ENCODE measurements around the gene NSUN4.
"Not testable (repeated sequence)": the region's sequence is repeated elsewhere in the genome, so short reads cannot be mapped to it uniquely, and the experiment has no call there.

Gene NSUN4

GRCh38 chr1:46340404-46341221 is at the start of gene NSUN4:
Gene NSUN4 (plus strand): TSS chr1:46340807. CDS start chr1:46340827, 20 bp downstream.
- peak; percentile 22 to 95 (median 86) for DNase-seq

DNA sequence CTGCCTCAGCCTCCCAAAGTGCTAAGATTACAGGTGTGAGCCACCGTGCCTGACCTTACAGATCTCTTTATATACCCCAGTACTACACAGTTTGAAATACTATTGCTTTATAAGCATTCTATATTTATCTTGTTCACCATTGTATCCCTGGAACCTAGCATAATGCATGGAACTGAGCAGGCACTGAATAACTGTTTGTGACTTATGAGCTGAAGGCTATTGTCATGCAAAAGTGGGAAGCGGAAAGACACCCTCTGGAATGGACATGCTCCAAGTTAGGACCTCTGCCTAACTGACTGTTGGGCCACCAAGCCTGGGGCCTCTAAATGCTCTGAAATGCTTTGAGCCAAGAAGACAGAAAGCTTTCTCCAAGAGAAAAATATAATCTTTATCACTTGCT is 45.3 kb upstream of the NSUN4 start:
- DNase-seq, result no peak

DNA sequence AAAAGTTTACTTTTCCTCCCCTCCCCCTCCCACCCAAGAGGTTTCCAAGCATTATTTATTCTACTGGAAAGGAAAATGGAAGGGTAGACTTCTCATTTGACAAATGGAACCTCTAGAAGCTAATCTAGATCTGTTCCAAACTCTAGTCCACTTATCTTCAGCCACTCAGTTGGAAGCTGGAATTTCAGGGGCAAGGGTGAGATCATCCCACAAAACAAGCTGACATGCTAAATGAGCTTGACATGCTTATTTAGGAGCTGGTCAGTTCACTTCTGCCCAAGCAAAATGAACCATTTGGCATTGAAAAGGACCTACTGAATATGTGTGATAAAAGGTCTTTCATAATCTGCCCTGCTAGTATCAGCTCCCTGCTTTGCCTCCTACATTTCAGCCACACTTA is 42.2 kb upstream of the NSUN4 start:
- DNase-seq, result no peak

- no peak for DNase-seq
Observed at GRCh38 chr1:46300673-46301405, 39.8 kb upstream of the NSUN4 start.

GRCh38 chr1:46301406-46301807 is 39.2 kb upstream of the NSUN4 start:
- peak in 5 of 56 donors; percentile 14 to 52 (median 46) for DNase-seq

DNA sequence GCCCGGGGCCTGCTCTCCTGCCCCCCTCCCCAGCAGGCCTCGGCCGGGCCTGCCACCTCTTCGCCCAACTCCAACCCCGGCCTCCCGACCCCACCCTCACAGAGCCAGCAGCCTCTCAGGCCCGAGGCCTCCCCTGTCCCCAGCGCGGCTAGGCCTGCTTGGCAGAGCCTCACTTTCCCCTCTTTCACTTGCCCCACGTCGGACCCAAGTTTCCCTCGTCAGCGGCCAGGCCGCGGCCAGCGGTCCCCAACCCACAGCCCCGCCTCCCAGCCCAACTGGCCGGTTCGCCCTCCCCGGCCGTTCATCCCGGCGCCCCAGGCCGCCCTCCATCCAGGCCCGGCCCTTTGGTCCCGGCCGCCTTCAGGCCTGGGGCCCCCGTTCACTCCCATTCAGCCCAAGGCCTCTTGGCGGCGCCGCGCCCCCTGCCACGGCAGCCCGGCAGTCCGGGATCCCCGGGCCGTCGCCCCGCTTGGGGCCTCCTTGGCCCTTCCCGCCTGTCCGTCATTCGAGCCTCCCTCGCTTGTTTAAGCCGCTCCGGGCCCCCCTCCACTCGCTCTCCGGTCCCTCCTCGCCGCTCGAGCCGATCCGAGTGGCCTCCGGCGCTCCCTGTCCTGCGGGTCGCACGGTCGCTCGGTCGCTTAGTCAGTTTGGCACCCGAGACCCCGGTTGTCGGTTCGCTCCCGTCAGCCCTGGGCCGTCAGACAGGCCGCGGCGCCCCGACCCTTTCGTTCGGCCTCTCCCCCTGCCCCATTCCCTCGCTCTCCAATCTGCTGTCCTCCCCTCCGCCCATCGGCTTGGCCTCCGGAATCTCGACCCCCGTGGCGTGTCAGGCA is 38.6 kb upstream of the NSUN4 start:
- peak in 44 of 56 donors; percentile 5 to 73 (median 50) for DNase-seq

DNA sequence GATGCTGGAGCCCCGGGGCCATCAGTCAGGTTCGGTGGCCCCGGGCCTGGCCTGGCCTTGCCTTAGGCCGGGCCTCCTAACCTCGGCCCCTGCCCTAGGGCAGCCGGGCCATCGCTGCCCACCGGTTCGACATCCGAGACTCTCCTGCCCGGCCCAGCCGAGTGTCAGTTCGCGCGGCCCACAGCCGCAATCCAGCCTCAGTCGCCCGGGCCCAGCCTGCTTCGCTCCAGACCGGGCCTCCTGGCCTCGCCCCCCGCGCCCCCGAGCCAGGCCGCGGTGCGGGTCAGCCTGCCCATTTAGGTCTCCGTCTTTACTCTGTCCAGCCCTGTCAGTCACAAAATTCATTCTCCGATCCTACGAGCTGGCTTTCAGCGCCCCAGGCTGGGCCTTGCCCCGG is 38.0 kb upstream of the NSUN4 start:
- peak in 19 of 56 donors; percentile 33 to 73 (median 53) for DNase-seq

GRCh38 chr1:46303038-46303871 is 37.4 kb upstream of the NSUN4 start, which contains the start of the genes LRRC41 and UQCRH:
Gene LRRC41 (minus strand): TSS chr1:46303616. CDS start chr1:46303322, 294 bp downstream.
Gene UQCRH (plus strand): TSS chr1:46303698. CDS start chr1:46303767, 69 bp downstream.
- peak; percentile 58 to 97 (median 90) for DNase-seq

DNA sequence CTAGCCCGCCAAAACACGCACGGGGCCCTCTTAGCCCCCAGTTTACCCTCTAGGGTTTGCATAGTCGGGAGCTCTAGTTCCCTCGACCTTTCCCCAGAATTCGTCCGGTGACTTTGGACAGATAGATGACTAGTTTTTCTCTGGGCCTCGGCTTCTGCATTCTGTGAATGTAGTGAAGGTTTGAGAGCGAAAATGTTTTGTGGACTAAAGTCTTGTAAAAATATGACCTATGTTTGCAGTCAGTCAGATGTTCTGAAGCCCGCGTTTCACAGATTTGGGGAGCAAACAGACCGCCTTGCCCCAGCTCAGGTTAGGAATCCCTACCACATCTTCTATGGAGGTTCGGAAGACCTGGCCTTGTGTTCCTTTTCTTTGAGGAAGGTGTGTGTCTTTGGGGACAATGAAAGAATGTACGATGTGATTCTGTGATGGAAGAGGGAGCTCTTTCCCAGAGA is 36.7 kb upstream of the NSUN4 start:
- DNase-seq, result peak in 2 of 56 donors; percentile 22 to 40

- no peak for DNase-seq
Observed at GRCh38 chr1:46306159-46306530, 34.5 kb upstream of the NSUN4 start.

- no peak for DNase-seq
Observed at GRCh38 chr1:46309401-46310159, 31.0 kb upstream of the NSUN4 start.

GRCh38 chr1:46310321-46310720 is 30.3 kb upstream of the NSUN4 start:
- no peak for DNase-seq

DNA sequence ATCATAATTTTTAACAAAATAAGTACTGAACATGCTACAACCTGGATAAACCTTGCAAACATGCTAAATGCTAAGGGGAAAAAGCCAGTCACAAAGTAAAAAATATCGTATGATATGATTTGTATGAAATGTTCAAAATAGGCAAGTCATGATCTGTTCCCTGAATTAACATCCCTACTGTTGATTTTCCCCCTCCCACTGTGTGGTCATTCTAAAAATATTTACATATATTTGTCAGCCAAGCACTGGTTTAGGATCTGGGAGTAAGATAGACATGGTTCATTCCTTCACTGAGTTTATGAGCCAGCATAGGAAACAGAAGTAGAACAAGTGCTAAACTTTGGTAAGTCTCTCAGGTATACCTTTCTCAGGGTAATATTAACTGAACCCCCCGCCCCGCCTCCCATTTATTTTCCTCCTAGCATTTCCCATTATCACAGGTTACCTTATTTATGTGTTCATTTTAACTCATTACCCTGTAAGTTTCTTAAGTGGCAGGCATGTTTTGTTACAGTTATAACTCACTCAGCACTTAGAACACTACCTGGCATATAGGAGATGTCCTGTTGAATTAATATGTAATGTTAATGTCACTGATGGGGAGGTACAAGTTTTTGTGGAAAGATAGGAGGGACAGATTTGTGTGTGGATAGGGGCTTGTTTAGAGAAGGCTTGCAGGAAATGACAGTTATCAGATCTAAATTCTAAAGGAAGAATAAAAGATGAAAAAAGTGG is 24.8 kb upstream of the NSUN4 start:
- no peak for DNase-seq

- no peak for DNase-seq
Observed at GRCh38 chr1:46317323-46317722, 23.3 kb upstream of the NSUN4 start.

DNA sequence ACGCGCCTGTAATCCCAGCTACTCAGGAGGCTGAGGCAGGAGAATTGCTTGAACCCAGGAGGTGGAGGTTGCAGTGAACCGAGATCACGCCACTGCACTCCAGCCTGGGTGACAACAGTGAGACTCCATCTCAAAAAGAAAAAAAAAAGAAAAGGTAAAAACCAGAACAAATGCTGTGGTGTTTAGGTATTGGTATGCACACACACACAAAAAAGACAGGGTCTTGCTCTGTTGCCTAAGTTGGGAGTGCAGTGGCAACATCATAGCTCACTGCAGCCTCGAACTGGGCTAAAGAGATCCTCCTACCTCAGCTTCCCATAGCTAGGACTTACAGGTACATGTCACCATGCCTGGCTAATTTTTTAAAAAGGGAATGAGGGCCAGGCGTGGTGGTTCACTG is 21.3 kb upstream of the NSUN4 start:
- DNase-seq, result not testable (repeated sequence)

- DNase-seq, result not testable (repeated sequence)
Observed at GRCh38 chr1:46319960-46320914, 20.4 kb upstream of the NSUN4 start.

DNA sequence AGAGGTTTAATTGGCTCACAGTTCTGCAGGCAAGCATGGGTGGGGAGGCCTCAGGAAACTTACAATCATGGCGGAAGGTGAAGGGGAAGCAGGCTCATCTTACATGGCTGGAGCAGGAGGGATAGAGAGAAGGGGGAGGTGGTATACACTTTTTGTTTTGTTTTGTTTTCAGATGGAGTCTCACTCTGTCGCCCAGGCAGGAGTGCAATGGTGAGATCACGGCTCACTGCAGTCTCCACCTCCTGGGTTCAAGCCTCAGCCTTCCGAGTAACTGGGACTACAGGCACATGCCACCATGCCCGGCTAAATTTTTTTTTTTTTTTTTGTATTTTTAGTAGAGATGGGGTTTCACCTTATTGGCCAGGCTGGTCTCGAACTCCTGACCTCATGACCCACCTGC is 18.4 kb upstream of the NSUN4 start:
- DNase-seq, result not testable (repeated sequence)

Data from nucleus accumbens (tissue), 56 donors.